ENCODE data around the gene INO80E. TPM values are rescaled to one million over a fixed set of nuclear protein-coding genes. Genes with fewer than 3 reads are reported as not detected.
A peak's percentile ranks its signal among the peaks of the same experiment; 100 is the strongest.

Gene INO80E
- total RNA-seq, 2 experiments from 2014 or later = 75.9 to 79.1 TPM

DNA sequence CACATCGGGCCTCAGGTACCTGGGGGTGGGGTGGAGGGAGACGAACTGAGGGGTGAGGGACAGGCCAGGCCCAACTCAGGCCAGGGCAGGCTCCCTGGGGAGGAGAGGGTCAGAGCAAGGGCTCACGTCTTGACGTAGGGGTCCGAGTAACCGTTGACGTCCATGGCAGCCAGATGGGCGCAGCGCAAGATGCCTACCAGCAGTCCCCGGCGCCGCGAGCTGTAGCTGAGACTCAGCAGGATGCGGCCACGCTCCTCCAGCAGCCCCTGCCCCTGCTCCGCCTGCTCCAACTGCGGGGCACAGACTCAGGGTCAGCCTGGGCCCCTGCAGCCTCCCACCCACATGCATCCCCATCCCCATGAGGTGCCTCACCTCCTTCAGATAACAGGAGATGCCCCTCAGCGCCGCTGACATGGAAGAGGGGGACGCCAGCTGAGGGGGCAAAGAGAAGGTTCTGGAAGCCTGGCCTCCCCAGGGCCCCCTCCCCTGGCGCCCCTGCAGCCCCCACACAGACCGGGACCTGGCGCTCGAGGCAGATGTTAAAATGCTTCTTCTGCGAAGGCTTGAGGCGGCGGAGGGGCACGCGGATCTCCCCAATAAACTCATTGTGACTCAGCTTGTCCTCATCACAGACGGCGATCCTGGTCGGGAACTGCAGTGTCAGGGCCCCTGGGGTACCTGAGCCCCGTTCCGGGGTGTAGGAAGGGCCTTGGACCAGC is 10.8 kb downstream of the INO80E start:
- POLR2A ChIA-PET = interaction anchor here (0.7 to 1.5 kb wide), 4 partner anchors 11 to 177 kb away, joined by 3 to 6 read pairs (median 4); partner anchors contain the start of genes HIRIP3 and INO80E
- Mint-ChIP-seq H3K9me3 (no peaks in the 10 kb centered on the region), H3K27me3 (peaks cover 14% of the 10 kb centered on the region), H3K4me3 (no peak overlapping the region), H3K4me1 (ENCODE audit: low read depth) (peaks cover 10% of the 10 kb centered on the region), H3K36me3 (ENCODE audit: low read depth) (no peaks in the 10 kb centered on the region), H3K27ac (no peak overlapping the region)
- intact Hi-C loops (cut with micrococcal nuclease) = no loop called here
- CTCF ChIA-PET = interaction anchor here (1.0 to 2.7 kb wide), 6 partner anchors 10 to 316 kb away, joined by 3 to 14 read pairs (median 4); partner anchors contain the start of genes HIRIP3 and INO80E
- no peak for DNase-seq
- no peak for ATAC-seq
- no peak for TF ChIP-seq CTCF (IDR thresholded peaks at IDR 0.05)

- DNase-seq = no peak
- POLR2A ChIA-PET = interaction anchor here (0.7 to 1.5 kb wide), 3 partner anchors 11 to 178 kb away, joined by 4 to 6 read pairs (median 4); partner anchors contain the start of genes HIRIP3 and INO80E
- intact Hi-C loops (cut with micrococcal nuclease) = no loop called here
Observed at GRCh38 chr16:30007378-30007895, 11.4 kb downstream of the INO80E start.

GRCh38 chr16:30009085-30009862 is 13.2 kb downstream of the INO80E start:
- Mint-ChIP-seq H3K27ac (no peak overlapping the region), H3K9me3 (no peaks in the 10 kb centered on the region), H3K36me3 (ENCODE audit: low read depth) (peaks cover 2% of the 10 kb centered on the region), H3K27me3 (peaks cover 18% of the 10 kb centered on the region), H3K4me1 (ENCODE audit: low read depth) (peaks cover 13% of the 10 kb centered on the region), H3K4me3 (no peak overlapping the region)
- intact Hi-C loops (cut with micrococcal nuclease) = no loop called here
- CTCF ChIA-PET = interaction anchor here (1.1 to 1.9 kb wide), 2 partner anchors 13 to 318 kb away, joined by 3 to 6 read pairs; partner anchors contain the start of genes HIRIP3 and INO80E
- no peak for ATAC-seq
- DNase-seq = no peak
- TF ChIP-seq CTCF (IDR thresholded peaks at IDR 0.05) = no peak
- POLR2A ChIA-PET = interaction anchor here (2.2 kb wide), 1 partner anchor 14 kb away, joined by 5 read pairs; the partner anchor contains the start of genes HIRIP3 and INO80E

More at GRCh38 chr16:30007378-30007895, 11.4 kb downstream of the INO80E start:
- no peak for TF ChIP-seq CTCF (IDR thresholded peaks at IDR 0.05)
- no peak overlapping the region for H3K4me3 Mint-ChIP-seq
- peaks cover 2% of the 10 kb centered on the region for H3K36me3 Mint-ChIP-seq (ENCODE audit: low read depth)
- H3K4me1 Mint-ChIP-seq (ENCODE audit: low read depth) = peaks cover 13% of the 10 kb centered on the region
- H3K27ac Mint-ChIP-seq = no peak overlapping the region
- no peak for ATAC-seq
- peaks cover 18% of the 10 kb centered on the region for H3K27me3 Mint-ChIP-seq
- CTCF ChIA-PET = interaction anchor here (1.1 to 1.2 kb wide), 2 partner anchors 10 to 159 kb away, joined by 3 read pairs; no protein-coding TSS in a partner anchor
- H3K9me3 Mint-ChIP-seq = no peaks in the 10 kb centered on the region

DNA sequence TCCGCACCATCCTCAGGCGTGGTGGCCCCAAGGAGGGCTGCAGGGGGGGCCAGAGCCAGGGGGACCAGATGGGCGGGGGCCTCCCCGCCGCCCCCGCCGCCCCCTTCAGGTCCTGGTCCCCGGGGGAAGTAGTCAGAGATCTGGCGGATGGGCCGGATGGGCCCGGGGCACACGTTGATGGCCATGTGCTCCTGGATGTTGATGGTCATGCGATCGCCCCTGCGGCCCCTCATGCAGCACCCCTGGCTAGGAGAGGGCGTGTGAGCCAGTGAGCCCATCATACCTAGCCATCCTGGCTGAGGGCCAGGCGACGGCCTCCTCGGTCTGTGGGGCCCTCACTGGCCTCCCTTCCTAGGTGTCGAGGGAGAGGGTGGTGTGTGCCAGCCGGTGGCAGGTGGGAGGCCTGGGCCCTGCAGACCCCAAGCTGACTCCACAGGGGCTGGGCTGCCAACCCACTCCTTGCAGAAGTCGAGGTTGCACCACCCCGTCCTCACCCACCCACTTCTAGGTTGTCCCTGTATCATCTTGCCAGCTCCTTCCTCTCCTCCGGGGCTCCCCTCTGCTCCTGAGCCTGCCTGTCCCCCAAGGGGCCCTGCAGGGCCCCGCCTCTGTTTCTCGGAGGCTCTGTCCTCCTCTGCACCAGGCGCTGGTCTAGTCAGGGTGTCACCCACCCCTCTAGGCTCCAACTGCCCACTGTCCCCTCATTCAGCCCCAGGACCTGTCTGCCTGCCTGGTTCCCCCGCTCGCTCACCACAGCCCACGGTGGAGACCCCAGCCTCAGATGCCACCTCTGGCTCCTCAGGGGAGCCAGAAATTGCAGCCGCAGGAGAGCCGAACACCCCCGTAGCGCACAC is 14.2 kb downstream of the INO80E start:
- TF ChIP-seq CTCF (IDR thresholded peaks at IDR 0.05) = no peak
- peaks cover 2% of the 10 kb centered on the region for H3K36me3 Mint-ChIP-seq (ENCODE audit: low read depth)
- ChIA-PET POLR2A (interaction anchor here (0.6 to 2.2 kb wide), 2 partner anchors 15 to 33 kb away, joined by 3 to 5 read pairs; partner anchors contain the start of genes HIRIP3 and INO80E), CTCF (interaction anchor here (1.1 to 1.6 kb wide), 2 partner anchors 225 to 319 kb away, joined by 3 to 4 read pairs; no protein-coding TSS in a partner anchor)
- H3K9me3 Mint-ChIP-seq = no peaks in the 10 kb centered on the region
- DNase-seq = no peak
- no peak overlapping the region for H3K27ac Mint-ChIP-seq
- peak overlapping the region; percentile 72 for H3K4me3 Mint-ChIP-seq
- intact Hi-C loops (cut with micrococcal nuclease) = no loop called here
- peak; percentile 51 for ATAC-seq
- peaks cover 18% of the 10 kb centered on the region for H3K27me3 Mint-ChIP-seq
- H3K4me1 Mint-ChIP-seq (ENCODE audit: low read depth) = peaks cover 13% of the 10 kb centered on the region
